GM19372 (cell line): Measurements from ENCODE around the gene ASIC4.

Experiments
- ATAC-seq: cut with Tn5 transposase; IDR thresholded peaks from one replicate; pipeline ENCODE4 v1.9.1; 2021; ENCODE audit warnings: mild to moderate bottlenecking, low read depth, moderate library complexity; ENCODE audit not compliant: unreplicated experiment

Gene ASIC4

GRCh38 chr2:219512524-219513216, 1.6 kb upstream of the ASIC4 start:
- no peak for ATAC-seq

DNA sequence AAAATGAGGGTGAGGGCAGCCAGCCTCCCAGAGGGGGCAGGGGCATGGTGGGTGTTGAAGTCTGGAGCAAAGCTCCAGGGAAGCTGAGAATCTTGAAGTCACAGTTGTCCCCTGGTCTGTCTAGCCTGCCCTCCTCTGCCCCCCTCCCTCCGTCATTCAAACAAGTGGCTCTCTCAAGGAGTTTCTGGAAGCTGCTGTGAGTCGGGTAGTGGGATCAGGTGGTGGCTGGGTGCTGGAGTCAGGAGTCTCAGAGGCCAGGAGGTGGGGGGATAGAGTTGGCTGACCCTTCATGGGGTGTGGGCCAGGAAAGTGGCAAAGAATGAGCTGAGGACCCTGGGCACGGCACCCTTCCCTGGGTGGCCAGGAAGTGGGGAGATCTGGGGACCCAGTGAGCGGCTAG, 495 bp upstream of the ASIC4 start:
- no peak for ATAC-seq

GRCh38 chr2:219514836-219515235, 554 bp downstream of the ASIC4 start:
- ATAC-seq: no peak

GRCh38 chr2:219515874-219516629, 1.8 kb downstream of the ASIC4 start:
- ATAC-seq: no peak

DNA sequence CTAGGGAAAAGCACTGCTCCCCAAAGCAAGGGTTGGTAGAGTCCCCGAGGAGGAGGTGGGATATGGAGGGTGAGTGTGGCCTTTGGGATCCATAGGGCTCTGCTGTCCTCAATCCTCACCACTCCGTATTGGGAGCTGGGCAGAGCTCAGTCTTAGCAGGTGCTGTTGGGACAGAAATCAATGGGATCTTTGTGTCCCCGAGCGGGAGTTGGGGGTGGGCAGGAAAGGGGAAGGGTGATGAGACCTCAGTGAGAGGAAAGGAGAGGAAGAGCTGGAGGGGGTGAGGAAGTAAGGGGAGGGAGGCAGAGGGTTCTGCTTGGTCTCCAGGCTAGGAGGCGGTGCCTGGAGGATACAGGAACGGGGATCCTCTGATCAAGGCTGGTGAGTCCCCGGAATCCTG, 2.6 kb downstream of the ASIC4 start:
- ATAC-seq: no peak

- ATAC-seq: no peak
Measured at GRCh38 chr2:219517954-219518778, 3.9 kb downstream of the ASIC4 start.

GRCh38 chr2:219519526-219519916, 5.2 kb downstream of the ASIC4 start:
- ATAC-seq: no peak

DNA sequence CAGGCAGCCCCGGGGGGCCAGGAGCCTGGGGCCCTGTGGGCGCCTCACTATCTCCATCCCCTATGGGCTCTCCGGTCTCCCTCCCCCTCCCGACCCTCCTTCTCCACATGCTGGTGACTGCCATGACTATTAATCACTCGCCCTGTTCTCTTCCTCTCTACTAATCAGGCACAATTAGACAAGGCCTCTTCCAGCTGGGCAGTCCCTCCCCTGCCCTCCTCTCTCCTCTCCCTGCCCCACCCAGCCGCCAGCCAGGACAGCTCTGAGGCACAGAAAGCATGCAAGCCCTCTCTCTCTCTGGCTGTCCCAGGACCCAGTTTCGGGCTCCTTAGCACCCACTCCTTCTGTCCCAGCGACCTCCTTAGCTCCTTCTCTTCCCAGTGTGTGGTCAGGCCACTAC, 5.8 kb downstream of the ASIC4 start:
- ATAC-seq: no peak

GRCh38 chr2:219521066-219521880, 7.0 kb downstream of the ASIC4 start:
- no peak for ATAC-seq

- ATAC-seq: no peak
Measured at GRCh38 chr2:219522111-219523030, 8.1 kb downstream of the ASIC4 start.

DNA sequence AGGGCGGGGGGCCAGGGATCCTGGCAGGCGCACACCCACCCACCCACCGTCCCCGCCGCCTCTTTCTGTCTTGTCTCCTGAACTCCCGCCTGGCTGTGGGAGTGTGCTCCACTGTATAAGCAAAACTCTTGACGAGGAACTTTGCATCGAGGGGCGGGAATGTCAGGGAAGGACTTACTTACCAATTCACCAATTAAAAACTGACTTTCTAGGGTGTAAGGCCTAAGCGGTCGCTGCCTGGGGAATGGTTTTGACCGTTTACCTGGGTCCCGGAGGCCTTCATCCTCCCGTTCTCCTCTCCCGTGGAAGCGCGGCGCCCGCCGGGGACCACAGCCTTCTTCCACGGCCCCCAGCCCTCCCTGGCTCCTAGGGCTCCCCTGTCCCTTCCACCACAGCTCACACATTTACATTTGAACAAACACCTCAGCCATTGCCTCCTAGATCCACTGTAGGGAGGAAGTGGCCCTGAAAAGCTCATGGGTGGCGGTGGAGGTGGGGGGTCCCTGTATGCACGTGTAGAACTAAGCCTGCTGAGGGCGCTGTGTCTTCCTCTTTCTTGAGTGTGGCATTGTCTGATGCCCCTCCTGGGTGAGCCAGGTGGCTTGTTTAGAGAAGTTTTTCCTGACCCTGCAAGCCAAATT, 8.9 kb downstream of the ASIC4 start:
- ATAC-seq: no peak

DNA sequence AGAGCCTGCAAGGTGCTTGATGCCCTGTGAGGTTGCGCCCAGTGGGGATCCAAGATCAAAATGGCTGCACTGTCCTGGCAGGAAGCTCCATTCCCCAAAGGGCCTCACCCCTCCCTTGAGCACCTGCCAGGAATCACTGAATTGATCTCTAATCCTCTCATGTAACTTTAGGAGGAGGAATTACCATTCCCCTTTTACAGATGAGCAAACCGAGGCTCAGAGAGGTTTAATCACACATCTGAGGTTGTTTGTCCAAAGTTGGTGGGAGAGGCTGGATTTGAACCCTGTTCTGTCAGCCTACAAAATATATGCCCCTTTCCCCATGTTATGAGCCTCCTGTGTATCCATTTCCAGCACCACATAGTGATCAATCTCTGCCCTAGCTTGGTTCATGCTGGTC, 10.5 kb downstream of the ASIC4 start:
- no peak for ATAC-seq

DNA sequence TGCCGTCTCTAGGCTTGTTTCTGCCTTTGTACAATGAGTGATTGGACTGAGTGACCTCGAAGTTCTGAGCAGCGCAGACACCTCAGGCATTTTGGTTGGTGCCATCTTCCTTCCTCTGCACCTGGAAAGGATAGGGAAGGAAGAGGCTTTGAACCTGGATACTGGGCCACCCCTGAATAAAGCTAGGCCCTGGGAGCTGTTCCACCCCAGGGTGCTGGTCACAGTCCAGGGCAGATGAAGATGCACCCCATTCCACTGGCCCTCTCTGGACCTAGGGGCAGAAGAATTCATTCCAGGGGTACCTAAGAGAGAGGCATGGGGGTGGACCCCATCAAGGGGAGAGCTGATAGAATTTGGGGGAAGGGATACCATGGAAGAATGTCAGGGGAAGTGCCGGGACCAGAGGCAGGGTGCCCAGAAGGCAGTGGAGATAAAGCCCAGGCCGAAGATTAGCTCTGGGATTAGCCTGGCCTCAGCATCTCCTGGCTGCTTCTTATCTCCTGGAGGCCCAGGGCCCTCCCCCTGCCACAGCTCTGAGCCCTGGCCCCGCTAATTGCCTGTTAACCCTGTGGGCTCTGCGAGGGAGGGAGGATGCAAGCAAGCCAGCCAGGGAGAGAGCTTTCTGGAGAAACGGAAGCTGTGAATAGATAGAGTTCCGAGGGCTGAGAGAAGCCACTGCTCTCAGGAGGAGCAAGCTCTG, 11.4 kb downstream of the ASIC4 start:
- no peak for ATAC-seq

- ATAC-seq: no peak
Measured at GRCh38 chr2:219526320-219527075, 12.2 kb downstream of the ASIC4 start.

DNA sequence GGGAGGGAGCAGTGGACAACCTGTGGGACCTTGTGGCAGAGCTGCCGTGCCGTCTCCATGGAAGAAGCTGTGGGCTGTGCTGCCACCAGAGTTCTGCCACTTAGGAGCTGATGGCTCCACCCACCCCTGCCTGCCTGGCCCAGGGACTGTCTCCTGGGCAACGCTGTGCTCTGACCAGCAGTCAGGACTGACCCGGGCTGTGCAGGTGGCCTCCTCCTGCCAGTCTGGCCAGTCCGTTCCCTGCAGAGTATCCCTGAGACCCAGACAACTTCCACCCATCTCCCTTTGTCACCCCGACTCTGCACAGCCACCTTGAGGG, 12.8 kb downstream of the ASIC4 start:
- ATAC-seq: no peak

GRCh38 chr2:219527472-219527871, 13.2 kb downstream of the ASIC4 start:
- ATAC-seq: no peak

DNA sequence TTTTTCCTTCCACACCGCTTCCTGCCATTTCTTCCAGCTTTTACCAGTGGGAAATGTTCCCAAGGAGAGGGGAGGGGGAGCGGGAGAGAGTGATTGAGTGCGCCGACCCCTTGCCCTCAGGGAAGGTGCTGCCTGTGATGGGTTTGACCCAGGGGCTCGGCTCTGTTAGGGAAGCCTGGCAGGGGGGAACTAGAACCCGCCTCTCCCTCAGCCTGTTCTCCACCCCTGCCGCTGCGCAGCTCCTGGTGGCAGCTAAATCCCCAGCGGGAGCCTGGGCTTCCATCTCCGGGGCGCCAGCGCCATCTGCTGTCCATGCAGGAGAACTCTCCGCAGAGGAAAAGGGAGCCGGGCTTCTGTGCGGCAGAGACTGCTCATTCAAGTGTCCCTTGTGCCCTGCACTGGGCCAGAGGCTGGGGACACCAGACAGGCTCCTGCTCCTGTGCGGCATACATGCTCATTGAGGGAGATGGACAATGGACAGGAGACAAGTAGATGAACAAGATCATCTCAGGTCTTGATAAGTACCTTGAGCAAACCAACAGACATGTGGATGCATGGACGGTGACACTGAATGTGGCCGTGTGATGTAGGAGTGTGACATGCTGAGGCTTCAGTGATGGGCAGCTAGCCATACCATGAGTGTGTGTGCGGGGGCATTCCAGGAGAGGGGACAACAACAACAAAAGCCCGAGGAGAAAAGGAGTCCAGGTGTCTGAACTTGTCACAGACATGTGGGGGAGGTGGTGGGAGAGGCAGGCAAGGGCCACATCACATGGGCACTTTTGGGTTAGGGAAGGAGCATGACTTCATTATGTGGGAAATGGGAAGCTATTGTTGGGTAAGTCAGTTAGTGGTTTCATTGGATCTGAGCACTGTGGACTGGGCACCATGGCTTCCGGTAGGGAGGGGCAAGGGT, 16.0 kb downstream of the ASIC4 start:
- ATAC-seq: peak; percentile 94
